Iris pigment epithelial cell (primary cell): ENCODE data around the gene NPB.
"Not testable (repeated sequence)": the region's sequence is repeated elsewhere in the genome, so short reads cannot be mapped to it uniquely, and the experiment has no call there.

Experiments
- DNase-seq: peaks from one replicate; pipeline ENCODE4 v3.0.0-alpha.2; 2011; ENCODE audit warnings: low read depth

The NPB gene

DNA sequence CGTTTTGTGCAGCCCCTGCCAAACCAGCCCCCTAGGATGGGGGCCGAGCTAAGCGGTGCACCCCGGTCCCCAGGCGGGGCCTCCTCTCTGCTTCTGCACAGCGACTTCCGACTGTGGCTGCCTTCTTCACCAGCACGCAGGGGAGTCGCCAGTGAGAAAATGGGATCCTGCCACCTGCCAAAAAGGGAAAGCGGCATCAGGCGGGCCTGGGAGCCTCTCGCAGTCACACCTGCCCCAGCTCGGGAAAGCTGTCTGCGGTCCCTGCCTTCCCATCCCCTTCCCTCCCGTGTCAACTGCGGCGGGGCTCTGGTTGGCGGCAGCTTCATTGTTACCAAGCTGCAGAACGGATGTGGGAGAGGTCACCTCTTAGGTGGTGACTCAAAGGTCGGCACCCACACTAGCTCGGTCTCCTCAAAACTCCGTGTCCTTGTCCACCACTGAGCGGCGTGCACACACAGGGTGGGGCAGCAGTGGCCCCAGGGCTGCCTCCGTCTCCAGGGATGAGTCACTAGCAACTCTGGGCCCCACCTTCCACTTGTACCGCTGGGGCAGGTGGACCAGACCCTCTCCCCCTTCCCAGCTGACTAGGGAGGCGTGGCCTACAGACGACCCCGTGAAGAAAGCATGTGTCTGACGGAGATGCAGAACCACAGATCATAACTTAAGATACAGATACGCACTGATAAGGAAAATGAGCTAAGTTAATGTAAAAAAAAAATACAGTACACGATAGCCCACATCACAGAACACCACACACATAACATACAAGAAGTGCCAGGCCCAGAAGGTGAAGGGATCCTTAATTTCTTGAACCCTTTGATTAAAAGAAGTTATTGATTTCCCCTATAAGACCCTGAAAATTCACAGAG is 10.6 kb downstream of the NPB start:
- DNase-seq = no peak

DNA sequence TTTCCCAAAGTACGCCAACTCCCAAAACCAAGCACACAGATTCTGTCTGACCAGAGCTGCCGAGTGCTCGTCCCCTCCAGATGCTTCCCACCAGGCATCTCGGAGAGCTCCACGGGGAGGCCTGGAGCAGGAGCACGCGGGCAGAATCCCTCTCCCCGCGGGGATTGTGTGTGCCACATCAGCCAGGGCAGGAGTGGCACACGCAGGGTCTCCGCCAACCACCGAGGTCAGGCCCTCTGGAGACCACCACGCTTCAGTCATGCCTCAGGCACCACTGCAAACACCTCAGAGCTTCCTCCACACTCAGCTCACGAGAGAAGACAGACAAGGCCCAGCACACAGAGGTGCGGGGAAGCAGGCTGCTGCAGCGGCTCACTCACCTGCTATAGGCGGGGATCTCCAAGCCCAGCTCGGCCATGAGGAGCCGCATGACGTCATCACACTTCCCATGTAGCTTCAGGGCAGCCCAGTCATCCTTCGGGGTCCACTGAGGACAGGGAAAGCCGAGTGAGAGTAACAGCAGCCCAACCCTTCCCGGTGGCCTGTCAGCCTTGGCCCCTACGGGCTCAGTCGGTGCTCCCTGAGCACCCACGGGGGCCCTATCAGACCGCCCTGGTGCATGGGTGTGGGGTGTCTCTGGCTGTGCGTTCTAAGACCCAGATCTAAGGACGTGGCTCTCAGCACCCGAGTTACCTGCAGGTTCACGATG is 11.5 kb downstream of the NPB start:
- no peak for DNase-seq

DNA sequence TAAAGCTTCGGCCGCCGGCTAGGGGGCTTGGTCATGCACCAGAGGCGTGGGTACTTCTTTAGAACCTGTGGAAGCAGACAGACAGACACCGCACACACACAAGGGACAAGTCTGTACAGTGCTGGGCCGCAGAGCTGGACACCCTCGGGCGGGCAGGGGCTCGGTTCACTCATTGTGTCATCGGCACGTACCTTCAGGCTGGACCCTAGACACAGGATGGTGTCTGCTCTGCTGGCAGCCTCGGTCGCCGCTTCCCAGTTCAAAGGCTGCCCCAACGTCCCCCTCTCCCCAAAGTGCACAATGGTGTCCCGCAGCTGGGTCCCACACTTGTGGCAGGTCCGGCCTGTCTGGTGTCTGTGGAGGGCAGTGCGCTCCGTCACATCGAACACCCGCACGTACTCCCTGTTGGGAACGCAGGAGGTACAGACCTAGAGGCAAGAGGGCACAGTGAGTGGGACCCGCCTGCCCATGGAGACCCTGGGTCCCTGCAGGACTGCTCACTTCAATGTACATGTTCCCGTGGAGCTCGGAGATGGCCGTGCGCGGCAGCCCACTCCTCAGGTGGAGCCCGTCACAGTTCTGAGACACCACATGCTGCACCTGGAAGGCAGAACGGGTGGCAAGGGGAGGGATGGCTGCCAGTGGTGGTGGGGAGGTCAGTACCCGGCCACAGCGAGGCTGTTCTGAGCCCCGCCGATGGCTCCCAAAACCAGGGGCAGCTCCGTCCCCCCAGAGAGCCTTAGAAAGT is 12.2 kb downstream of the NPB start:
- no peak for DNase-seq

DNA sequence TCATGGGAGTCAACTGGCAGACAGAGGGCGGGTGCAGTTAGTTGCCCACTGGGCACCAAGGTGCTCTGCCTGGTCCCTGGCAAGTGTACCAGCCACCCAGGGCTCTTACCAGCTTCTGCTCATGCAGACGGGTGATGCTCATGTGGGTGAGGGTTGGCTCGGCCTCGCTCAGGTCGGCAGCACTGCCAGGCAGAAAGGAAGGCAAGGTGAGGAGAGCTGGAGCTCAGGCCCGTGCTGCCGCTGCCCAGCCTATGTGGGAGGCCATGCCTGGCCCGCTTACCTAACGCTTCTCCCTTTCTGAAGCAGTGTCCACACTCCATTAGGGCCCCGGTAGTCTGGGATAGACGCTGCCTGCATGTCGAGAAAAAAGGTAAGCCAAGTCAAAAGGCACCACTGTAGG is 13.3 kb downstream of the NPB start:
- DNase-seq = no peak

DNA sequence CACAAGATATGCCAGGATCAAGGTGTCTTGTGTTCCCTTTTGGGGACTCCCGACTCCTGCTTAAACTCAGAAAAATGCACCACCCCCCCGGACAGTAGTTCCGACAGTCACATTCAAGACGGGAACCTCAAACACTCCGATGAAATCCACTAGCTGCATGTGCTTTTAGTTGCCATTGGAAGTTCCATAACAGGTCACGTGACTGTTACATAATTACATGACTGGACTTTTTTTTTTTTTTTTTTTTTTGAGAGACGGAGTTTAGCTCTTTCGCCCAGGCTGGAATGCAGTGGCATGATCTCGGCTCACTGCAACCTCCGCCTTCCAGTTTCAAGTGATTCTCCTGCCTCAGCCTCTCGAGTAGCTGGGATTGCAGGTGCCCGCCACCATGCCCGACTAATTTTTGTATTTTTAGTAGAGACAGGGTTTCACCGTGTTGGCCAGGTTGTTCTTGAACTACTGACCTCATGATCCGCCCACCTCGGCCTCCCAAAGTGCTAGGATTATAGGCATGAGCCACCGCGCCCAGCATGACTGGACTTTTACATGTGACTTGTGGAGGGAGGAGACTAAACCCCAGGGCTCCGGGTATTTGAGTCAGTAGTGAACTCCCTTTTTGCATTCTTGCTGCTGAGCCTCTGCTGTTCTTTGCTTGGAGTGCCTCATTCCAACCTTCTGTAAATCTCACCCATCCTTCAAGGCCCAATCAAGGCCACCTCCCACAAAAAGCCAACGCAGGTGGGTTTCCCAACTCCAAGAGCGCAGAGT is 14.4 kb downstream of the NPB start:
- peak; percentile 84 for DNase-seq

DNA sequence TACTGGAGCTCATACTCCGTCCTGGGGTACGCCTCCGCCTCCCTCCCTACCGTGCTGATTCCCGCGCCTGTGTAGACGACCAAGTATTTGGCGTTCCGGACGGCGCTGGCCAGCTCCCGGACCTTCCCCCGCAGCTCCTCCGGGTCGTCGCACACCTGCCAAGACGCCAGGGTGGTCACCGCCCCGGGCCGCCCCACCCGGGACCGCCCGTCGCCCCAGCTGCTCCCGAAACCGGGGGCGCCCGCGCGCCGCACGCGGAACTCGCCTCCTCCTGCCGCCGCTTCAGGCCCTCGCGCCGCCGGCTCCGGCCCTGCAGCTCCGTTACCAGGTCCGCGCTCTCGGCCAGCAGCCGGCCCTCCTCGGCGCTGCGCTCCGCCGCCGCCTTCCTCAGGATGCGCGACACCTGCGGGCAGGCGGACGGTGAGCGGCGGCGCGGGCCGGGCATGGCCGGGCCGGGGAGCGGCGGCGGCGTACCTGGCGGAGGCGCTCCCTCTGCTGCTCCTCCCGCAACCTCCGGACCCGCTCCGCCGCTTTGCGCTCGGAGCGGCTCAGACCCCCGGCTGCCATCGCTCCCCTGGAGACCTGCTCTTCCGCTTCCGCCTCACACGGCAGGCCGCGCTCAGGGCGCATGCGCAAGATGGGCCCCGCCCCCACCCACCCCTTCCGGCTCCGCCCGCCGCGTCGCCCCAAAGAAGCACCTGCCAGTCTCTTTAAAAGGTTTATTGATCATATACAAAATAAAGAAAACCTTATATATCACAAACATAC is 15.7 kb downstream of the NPB start, which contains the start of gene SIRT7:
TSS of gene SIRT7 (minus strand) at position 612 of the 768 bp plus-strand sequence. CDS start at position 567, 45 bp downstream.
- DNase-seq = peak; percentile 52

DNA sequence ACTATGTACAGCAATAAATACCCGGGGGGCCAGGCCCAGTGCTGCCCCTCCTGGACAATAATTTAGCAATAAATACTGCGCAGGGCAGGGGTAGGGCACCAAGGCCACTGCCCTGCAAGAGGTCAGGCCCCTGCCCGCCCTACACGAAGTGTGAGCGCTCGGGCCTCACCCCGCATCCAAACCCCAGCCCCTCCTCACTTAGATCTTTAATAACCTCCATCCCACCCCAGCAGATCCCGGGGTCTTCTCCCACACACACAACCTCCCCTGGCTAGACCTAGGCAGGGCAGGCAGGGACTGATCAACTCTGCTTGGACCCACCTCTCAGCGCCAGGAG is 16.3 kb downstream of the NPB start:
- DNase-seq = not testable (repeated sequence)

DNA sequence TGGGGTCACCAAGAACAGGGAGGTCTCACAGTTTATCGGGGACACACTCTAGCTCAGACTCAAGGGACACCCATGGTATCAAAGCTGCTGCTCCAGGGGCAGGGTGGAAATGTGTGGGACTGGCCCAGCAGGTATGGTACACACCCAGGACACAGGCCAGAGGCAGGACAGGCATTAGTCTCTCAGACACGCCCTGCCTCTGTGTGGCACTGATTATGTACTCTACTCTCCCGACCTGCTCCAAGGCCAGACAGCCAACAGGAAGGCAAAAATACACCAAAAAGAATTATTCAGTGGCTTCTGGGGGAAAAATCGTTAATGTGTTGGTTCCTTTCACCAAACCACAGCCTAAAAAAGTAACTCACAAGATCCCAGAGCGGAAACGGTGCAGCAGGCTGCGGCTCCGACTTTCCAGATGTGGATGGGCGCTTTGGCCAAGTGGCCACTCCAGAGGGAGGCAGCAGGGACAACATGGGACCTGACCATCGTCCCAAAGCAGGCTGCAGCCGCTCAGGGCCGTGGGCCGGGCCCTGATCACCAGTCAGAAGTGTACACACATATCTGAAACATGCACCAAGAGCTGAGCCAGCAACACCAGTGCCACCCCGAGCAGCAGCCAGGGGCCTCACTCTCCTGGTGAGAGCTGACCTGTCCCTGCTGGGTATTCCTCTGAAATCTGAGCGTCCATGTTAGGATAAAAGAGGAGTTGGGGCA is 17.0 kb downstream of the NPB start:
- DNase-seq = no peak

DNA sequence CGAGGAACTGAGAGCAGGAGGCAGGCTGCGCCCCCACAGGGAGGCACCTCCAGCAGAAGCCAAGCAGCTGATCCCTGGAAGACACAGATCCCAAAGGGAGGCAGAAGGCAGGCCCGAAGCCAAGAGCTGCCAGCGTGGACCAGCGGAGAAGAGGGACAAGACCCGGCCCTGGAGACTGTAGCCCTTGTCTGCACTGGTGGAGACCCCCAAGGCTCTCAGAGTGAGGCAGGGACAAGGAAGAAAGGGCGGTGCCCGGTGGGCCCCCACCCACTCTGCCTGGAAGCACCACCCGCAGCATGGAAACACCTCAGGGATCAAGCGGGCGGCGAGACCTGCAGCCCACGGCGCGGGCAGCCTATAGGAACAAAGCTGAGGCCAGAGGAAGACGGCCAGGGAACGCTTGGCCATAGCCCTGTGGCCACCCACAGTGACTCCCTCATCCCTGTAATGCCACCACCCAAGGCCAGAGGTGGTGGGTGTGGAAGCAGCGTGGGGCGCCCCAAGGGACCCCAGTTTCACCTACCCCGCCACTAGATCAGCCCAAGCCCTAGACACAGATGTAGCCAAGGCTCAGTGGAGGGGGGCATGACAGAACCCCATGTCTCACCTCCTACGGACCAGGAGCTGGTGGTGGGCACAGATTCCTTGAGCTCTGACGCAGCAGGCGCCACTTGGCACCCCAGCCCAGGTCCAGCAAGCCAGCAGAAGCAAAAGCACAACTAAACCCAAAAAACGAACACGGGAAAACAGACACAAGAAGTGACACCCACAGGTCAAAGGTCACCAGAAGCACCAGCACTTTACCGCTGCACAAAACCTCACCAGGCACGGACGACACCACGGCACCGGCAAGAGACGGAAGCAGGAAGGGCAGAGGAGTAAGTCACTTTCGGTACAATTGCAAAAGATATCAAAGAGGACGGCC is 18.8 kb downstream of the NPB start:
- no peak for DNase-seq

DNA sequence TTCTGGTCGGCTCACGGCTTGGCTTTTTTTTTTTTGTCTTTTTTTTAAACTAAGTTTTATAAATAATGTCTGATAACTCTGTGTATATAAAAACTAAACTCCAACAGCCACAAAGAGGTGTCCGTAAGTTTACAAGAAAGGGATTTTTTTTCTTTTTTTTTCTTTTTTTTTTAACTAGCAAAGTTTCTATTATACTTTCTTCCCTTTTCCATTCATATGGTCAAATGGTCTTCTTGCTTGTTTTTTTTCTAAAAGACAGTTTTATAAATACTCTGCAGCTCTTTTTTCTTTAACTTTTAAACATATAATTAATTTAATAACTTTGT is 19.5 kb downstream of the NPB start:
- no peak for DNase-seq

DNA sequence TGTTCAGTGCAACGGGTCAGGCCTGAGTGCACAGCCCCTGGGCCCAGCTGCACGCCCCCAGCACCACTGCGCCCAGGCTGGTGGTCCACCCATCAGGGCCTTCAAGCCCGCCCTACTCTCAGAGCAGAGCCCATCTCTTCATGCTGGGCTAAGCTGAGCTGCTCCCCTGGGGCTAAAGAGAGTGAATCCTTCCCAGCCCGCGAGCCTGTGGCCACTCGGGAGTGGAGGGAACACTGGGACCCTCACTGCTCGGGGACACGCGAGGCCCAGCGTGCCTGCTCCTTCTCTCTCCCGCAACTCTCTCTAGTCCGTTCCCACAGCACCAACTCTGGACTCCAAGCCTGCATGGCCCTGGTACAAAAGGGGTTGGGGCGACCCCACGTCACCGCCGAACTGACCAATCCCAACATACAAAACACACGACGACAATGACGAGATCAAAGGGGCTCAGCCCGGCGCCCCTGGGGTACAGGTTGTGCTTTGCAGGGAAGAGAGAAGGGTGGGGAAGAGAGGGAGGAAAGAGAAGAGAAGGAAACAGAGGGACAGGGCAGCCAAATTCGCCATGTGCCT is 20.0 kb downstream of the NPB start:
- DNase-seq = no peak

DNA sequence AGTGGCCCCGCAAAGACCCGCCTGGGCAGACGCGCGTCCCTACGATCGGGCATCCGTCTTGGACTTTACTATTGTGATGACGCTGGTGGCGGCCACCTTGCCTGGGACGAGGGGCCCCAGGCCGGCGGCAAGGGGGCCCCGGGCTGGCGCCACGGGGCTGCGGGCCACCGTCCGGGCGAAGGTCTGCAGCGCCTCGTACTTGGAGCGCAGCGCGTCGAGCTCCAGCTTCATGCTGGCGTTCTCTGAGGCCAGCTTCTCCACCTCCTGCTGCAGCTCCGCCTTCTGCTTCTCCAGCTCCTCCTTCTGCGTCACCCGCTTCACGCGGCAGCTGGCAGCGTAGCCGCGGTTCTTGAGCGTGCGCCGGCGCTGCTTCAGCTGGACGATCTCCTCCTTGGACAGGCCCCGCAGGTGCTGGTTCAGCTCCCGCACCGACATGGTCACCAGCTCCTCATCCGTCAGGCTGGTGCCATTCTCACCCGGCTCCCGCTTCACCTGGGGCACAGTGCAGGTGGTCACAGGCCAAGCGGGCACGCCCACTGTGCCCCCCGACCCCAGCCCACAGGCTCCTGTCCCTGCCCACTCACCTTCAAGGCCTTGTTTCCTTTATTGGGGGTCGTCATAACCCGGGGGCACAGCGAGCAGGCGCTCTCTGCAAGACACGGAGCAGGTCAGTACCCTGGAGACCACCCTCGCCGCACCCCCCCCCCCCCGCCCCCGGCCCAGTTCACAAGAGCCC is 20.7 kb downstream of the NPB start:
- no peak for DNase-seq

DNA sequence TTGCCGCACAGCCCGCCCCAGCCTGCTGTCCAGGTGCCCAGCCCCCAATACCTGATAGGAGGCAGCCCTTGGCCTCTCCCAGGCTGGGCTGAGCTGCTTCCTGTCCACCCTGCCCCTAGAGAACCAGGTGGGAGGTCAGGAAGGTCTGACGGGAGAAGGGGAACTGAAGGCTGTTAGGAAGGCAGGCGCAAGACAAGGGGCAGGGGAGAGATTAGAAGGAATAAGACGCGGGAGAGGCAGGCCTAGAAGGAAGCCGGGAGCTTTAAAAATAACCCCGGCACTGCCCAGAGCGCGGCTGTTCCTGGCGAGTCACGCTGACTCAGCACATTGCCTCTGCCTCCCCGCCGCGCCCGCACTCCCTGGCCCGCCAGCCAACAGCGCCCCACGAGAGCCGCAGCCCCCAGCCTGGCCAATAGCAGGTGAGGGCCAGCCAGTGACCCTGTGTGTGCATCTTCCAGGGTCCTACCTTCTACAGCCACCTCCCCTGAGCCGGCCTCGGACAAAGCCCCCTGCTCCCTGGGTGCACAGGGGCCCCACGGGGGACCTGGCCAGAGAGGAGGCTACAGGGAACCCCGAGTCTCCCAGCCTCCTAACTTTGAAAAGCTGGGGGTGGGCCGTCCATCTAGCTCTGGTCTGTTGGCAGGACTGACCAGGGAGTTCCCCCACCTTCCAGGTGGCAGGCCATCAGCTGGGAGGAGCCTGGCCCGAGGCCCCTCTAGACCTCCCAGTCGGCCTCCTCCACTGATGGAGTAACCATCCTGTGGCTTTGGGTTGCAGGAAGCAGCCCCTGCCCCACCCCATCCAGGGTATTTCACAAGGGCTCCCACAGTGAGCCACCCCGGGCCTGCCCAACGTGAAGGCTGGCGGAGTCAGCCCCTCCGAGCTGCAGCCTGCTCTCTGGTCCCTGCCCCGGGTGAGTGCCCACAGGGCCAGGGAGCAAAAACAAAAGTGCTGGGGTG is 21.5 kb downstream of the NPB start:
- DNase-seq = peak; percentile 85

DNA sequence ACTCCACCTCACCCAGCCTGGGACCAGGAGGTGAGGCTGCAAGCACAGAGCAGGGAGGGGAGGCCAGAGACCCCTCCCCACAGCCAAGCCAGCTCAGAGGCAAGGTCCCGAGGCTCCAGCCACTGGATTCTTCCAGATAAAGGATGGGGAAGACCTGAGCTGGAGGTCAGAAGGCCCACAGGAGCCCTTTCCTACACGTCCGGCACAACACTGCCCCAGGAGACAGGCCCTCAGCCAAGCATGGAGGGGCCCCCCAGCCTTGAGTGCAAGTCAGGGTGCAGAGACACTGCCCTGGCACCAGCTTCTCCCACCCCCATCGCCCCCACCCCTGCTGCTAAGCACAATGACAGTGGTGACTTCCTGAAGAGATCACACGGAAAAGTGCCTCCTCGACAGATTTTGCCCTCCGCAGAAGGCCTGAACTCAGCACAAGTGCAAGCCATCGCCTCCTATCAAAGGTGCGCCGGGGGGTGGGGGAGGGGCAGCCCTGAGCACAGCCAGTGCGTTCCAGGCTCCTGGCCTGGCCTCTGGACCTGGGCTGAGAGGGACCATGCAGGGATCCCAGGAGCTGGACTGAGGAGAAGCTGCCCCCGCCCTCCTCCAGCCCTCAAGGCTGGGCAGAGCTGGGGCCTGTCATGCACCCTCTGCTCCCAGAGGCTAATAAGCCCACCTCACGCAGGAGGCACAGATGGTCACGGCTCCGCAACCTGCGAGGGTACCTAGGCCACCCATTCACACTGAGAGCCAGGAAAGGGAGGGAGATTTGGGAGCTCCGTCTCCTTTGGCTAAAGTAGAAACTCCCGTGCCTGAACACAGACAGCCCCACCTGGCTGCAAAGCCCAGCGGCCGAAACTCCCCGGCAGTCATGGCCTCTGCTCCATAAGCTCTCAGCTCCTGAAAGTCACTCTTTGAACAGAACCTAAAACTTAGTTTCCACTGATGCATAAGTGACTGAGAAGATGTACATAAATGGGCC is 22.8 kb downstream of the NPB start:
- no peak for DNase-seq

DNA sequence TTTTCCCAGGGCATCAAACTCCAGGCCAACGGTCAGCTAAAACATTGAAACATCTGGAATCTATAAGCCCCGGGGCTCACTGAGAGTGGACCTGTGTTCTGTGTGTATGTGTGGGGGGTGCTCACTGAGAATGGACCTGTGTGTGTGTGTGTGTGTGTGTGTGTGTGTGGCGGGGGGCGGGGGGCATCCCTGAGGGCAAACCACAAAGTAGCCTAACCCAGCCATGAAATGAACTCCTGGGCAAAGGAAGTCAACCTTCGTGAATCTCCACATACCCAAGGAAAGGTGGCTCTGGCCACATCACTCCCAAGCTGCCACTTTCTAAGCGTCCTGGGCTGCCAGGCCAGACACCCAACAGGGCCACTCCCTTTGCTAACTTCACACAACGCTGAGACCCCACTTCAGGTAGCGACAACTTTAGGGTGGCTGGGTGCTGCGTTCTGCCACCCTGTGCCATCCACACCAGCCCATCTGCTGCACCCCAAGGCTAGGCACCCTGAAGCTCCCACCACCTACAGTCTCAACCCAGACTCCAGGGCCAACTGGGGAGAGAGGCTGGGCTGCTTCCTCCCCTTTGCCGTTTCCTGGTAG is 23.9 kb downstream of the NPB start:
- no peak for DNase-seq
